Choroid plexus epithelial cell (primary cell): Measurements from ENCODE around the gene XBP1.
"Not testable (repeated sequence)": the region's sequence is repeated elsewhere in the genome, so short reads cannot be mapped to it uniquely, and the experiment has no call there.

Experiments
- DNase-seq: peaks from one replicate; pipeline ENCODE4 v3.0.0-alpha.2; 2010; ENCODE audit warnings: low read depth
- H3K4me3 ChIP-seq: 2 replicates; pipeline ENCODE4 v1.5.1; 2011; ENCODE audit warnings: low read depth, mild to moderate bottlenecking, control low read depth, low read length, moderate library complexity
- TF ChIP-seq, protein P1 (sequence below): conservative IDR thresholded peaks from 2 replicates; pipeline ENCODE4 v1.5.1; 2011; ENCODE audit warnings: low read depth, mild to moderate bottlenecking, control low read depth, inconsistent platforms, low read length, moderate library complexity

XBP1 gene

DNA sequence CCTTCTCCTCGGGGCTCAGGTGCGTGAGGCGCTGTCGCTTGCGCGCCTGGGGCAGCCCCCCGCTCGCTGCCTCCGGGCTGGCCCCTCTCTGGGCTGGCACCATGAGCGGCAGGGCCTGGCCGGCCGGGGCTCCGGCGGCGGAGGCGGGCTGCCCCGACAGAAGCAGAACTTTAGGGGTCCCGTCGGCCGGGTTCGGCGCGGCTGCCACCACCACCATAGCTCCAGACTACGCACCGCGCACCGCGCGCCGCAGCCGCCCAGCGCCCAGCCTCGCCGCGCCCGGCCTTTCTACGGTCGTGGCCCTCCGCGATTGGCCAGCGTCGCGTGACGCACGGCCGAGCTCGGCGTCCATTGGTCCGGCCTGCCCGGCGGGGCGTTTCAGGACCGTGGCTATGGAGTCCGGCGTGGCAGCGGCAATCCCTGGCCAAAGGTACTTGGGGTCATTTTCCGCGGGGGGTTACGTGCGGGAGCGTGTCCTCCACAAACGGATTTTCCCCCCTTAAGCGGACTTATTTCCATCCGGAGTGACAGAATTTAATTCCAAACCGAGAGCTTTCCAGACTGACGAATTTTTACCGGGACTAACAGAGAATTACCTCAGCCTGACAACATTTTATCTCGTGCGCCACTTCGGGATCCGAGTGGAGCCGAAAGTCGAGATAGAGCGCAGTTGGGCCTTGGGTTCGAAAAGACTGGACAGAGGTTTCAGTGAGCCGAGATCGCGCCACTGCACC lies at the start of gene XBP1:
XBP1 (minus strand) TSS at position 262 of the 734 bp plus-strand sequence.
- peak within 1 kb of the TSS; percentile 81 for H3K4me3 ChIP-seq
- peak; percentile 96 for DNase-seq
- TF ChIP-seq, protein P1, sequence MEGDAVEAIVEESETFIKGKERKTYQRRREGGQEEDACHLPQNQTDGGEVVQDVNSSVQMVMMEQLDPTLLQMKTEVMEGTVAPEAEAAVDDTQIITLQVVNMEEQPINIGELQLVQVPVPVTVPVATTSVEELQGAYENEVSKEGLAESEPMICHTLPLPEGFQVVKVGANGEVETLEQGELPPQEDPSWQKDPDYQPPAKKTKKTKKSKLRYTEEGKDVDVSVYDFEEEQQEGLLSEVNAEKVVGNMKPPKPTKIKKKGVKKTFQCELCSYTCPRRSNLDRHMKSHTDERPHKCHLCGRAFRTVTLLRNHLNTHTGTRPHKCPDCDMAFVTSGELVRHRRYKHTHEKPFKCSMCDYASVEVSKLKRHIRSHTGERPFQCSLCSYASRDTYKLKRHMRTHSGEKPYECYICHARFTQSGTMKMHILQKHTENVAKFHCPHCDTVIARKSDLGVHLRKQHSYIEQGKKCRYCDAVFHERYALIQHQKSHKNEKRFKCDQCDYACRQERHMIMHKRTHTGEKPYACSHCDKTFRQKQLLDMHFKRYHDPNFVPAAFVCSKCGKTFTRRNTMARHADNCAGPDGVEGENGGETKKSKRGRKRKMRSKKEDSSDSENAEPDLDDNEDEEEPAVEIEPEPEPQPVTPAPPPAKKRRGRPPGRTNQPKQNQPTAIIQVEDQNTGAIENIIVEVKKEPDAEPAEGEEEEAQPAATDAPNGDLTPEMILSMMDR: no peak

DNA sequence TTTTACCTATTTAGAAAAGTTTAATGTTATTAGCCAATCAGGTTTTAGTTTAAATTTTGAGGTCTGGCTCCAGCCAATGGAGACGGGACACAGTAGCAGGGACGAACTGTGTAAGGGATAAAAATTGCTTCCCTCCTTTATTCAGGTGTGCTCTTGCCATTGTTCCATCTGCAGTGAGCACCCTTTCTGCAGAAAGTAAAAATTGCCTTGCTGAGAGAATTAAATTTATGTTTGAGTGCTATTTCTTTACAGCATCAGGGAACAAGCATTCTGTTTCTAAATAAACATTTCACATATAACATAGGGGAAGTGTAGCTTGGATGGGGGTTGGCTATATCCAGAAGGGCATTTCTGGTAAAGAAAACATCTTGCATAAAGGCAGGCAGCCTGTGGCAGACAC lies 46.6 kb upstream of the XBP1 start:
- H3K4me3 ChIP-seq: no peak overlapping the region
- TF ChIP-seq, protein P1: no peak
- no peak for DNase-seq

DNA sequence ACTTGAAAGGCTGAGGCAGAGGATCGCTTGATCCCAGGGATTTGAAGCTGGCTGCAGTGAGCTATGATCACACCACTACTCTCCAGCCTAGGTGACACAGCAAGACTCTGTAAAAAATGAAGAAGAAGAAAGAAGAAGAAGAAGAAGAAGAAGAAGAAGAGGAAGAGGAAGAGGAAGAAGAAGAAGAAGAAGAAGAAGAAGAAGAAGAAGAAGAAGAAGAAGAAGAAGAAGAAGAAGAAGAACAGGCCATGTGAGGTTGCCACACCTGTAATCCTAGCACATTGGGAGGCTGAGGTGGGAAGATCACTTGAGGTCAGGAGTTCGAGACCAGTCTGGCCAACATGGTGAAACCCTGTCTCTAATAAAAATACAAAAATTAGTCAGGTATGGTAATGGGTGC lies 43.9 kb upstream of the XBP1 start:
- not testable (repeated sequence) for DNase-seq

DNA sequence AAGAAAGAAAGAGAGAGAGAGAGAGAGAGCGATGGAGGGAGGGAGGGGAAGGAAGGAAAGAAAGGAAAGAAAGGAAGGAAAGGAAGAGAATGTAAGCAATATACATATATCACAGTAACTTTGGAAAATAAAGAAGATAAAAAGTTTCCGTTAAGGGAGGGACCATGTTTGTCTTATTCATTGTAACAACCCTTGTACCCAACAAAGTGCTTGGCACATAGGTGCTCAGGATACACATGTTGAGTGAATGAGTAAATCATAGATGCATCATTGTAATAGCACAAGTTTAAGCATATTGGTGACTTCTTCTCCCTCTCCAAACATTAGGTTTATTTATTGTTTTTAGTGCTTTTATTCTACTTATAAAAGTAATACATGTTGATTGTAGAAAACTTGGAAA lies 43.3 kb upstream of the XBP1 start:
- TF ChIP-seq, protein P1: no peak
- no peak overlapping the region for H3K4me3 ChIP-seq
- DNase-seq: no peak

More for the DNA sequence above, 43.9 kb upstream of the XBP1 start:
- H3K4me3 ChIP-seq: not testable (repeated sequence)

DNA sequence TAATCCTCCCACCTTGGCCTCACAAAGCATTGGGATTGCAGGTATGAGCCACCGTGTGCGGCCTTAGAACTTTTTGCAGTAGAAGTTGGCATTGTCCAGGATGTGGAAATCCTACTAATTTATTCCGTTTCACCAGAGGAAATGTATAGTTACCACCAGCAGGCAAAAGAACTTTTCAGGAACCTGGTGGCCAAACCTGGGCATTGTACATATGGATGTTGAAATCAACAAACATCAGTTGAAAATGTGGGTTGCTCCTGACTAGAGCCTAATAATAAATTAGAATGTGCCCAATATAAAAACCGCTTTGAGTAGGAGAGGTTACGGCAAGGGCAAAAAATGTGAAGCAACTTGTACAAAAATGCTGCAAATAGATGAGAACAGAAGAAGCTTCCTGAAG lies 40.7 kb upstream of the XBP1 start:
- no peak for DNase-seq
- no peak overlapping the region for H3K4me3 ChIP-seq
- TF ChIP-seq, protein P1: peak; percentile 15

DNA sequence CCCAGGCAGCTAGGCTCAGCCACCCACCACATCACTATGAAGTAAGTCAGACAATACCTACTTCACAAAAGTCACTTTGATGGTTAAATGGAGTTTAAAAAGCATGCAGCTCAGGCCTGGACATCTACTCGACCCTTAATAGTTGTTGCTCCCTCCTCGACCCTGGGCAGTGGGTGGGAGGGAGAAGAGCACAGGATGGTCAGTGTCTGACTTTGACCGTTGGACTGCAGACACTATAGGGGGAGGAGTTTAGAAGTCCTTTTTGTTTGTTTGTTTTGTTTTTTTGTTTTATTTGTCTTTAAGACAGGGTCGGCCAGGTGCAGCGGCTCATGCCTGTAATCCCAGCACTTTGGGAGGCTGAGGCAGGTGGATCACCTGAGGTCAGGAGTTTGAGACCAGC lies 38.6 kb upstream of the XBP1 start:
- no peak for DNase-seq
- TF ChIP-seq, protein P1: no peak
- no peak overlapping the region for H3K4me3 ChIP-seq

DNA sequence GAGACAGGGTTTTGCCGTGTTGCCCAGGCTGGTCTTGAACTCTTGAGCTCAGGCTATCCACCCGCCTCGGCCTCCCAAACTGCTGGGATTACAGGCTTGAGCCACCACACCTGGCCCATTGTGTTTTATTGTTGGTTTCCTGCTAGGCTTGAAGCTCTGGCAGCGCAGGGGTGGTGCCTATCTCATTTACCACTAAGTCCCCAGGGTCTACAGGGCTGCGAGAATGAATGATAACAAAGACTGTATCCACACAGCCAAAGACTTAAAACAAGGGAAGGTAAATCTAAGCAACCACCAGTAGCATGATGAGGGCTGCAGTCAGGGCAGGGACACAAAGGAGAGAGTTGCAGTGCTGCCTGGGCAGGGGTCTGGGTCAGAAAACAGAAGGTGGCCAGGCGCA lies 37.3 kb upstream of the XBP1 start:
- no peak overlapping the region for H3K4me3 ChIP-seq
- no peak for DNase-seq
- TF ChIP-seq, protein P1: no peak
